Sciatic nerve (tissue), 1 donor: Measurements from ENCODE around the gene TPT1. TPM values are rescaled to one million over a fixed set of nuclear protein-coding genes. Genes with fewer than 3 reads are reported as not detected.

Source experiments
- total RNA-seq: library from RNA; stranded (reverse); fragmentation: NEBNext Ultra II Directional; extraction: Animal tissue kit (Norgen Biotek cat#: 25700); gene quantifications from one replicate; pipeline ENCODE4 v1.2.1, GENCODE V29; 2021
- donor health status: DM: no; HTN: no; CAD: no.

TPT1 gene
- total RNA-seq, 1 donor from 2014 or later: 3,518 TPM

Other genes with a start within 250 kb of the TPT1 start
- 37.1 TPM for gene GTF2F2, start 220.7 kb downstream of the TPT1 start, total RNA-seq
- 26.3 TPM for gene KCTD4, start 140.1 kb downstream of the TPT1 start, total RNA-seq
- gene SLC25A30, start 77.2 kb upstream of the TPT1 start, total RNA-seq: 28.8 TPM
- 34.4 TPM for gene COG3, start 123.8 kb upstream of the TPT1 start, total RNA-seq